ENCODE results near the gene DPF1.
A peak's percentile ranks its signal among the peaks of the same experiment; 100 is the strongest.

DPF1 gene

GRCh38 chr19:38255383-38256014 lies 31.5 kb upstream of the DPF1 start:
- no peak for TF ChIP-seq CTCF (IDR thresholded peaks at IDR 0.05; ENCODE audit: insufficient read depth, low read depth, low read length, missing control alignments)
- DNase-seq (ENCODE audit: low read depth) = no peak
- peak overlapping the region; percentile 33 for H3K4me3 ChIP-seq (ENCODE audit: low read length)

- no peak for DNase-seq (ENCODE audit: low read depth)
- H3K4me3 ChIP-seq (ENCODE audit: low read length) = no peak overlapping the region
- no peak for TF ChIP-seq CTCF (IDR thresholded peaks at IDR 0.05; ENCODE audit: insufficient read depth, low read depth, low read length, missing control alignments)
These were observed 29.8 kb upstream of the DPF1 start for GRCh38 chr19:38253788-38254187.

- no peak for TF ChIP-seq CTCF (IDR thresholded peaks at IDR 0.05; ENCODE audit: insufficient read depth, low read depth, low read length, missing control alignments)
- no peak overlapping the region for H3K4me3 ChIP-seq (ENCODE audit: low read length)
These were observed 29.1 kb upstream of the DPF1 start for GRCh38 chr19:38252941-38253691.

GRCh38 chr19:38252385-38252784 lies 28.4 kb upstream of the DPF1 start:
- TF ChIP-seq CTCF (IDR thresholded peaks at IDR 0.05; ENCODE audit: insufficient read depth, low read depth, low read length, missing control alignments) = no peak
- no peak for DNase-seq (ENCODE audit: low read depth)
- H3K4me3 ChIP-seq (ENCODE audit: low read length) = no peak overlapping the region

More at GRCh38 chr19:38252941-38253691, 29.1 kb upstream of the DPF1 start:
- no peak for DNase-seq (ENCODE audit: low read depth)

GRCh38 chr19:38251564-38252051 lies 27.6 kb upstream of the DPF1 start:
- H3K4me3 ChIP-seq (ENCODE audit: low read length) = peak overlapping the region; percentile 11
- peak; percentile 78 for DNase-seq (ENCODE audit: low read depth)

GRCh38 chr19:38250821-38251563 lies 27.0 kb upstream of the DPF1 start:
- H3K4me3 ChIP-seq (ENCODE audit: low read length) = peak overlapping the region; percentile 11
- no peak for TF ChIP-seq CTCF (IDR thresholded peaks at IDR 0.05; ENCODE audit: insufficient read depth, low read depth, low read length, missing control alignments)
- DNase-seq (ENCODE audit: low read depth) = no peak

More at GRCh38 chr19:38251564-38252051, 27.6 kb upstream of the DPF1 start:
- no peak for TF ChIP-seq CTCF (IDR thresholded peaks at IDR 0.05; ENCODE audit: insufficient read depth, low read depth, low read length, missing control alignments)

Measured in epithelial cell of esophagus (primary cell).